RWPE1 (cell line): ENCODE results near the gene SOD3.

Experiments
- CTCF ChIA-PET: fragments of 350-600 bp; sonication (Branson Sonifier 250); formaldehyde crosslinking; extraction: SDS; loops from one replicate; lab custom pipeline; 2021; lab: Yijun Ruan, JAX
- POLR2A ChIA-PET: fragments of 400-600 bp; formaldehyde crosslinking; extraction: SDS; loops from one replicate; lab custom pipeline; 2020; ENCODE audit warnings: antibody characterized with exemption; ENCODE audit not compliant: low non-redundant PET; lab: Yijun Ruan, JAX
- DNase-seq: peaks from one replicate; pipeline ENCODE4 v3.0.0; 2012; ENCODE audit warnings: low spot score
- H3K27ac ChIP-seq: fragments of 450-650 bp; 2 replicates; pipeline ENCODE4 v1.5.1; 2017
- CTCF ChIP-seq: fragments of 450-650 bp; conservative IDR thresholded peaks from 2 replicates; pipeline ENCODE4 v1.5.1; 2017; ENCODE audit warnings: low read depth, mild to moderate bottlenecking

SOD3 gene

DNA sequence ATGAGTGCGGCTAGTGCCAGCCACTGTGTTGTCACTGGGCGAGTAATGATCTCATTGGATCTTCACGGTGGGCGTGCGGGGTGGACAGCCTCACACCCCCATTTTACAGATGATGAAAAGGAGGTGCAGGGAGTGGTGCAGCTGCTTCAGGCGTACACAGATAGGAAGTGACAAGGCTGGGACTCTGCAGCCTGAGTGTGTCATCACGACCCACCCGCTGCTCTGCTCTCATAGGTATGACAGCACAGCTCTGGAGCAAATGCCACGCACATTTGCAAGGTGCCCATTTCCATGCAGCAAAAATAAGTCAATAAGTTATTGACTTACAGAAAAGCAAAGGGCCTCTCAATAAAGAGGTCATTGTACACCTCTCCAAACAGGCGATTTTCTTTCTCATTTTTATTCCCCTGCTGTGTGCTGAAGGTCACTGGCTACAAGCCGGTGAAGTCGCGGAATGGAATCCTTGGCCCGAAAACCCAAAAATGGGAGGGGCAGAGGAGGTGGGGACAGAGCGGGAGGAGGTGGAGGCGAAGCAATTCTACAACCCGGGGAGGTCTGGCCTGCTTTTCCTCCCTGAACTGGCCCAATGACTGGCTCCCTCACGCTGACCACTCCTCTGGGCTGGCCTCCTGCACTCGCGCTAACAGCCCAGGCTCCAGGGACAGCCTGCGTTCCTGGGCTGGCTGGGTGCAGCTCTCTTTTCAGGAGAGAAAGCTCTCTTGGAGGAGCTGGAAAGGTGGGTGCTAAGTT lies at the start of gene SOD3:
TSS of gene SOD3 (plus strand) at position 658 of the 750 bp plus-strand sequence. CDS start 3,949 bp downstream, outside the sequence.
- H3K27ac ChIP-seq, result no peak within 1 kb of the TSS
- no peak for TF ChIP-seq CTCF
- CTCF ChIA-PET, result interaction anchor here (0.6 kb wide), 1 partner anchor 240 kb away, joined by 3 read pairs; no protein-coding TSS in a partner anchor
- no peak for DNase-seq
- POLR2A ChIA-PET, result no interaction called here

GRCh38 chr4:24747234-24747975 lies 48.0 kb upstream of the SOD3 start:
- no peak for TF ChIP-seq CTCF
- POLR2A ChIA-PET, result no interaction called here
- DNase-seq, result no peak
- CTCF ChIA-PET, result interaction anchor here (0.9 kb wide), 1 partner anchor 8 kb away, joined by 4 read pairs; no protein-coding TSS in a partner anchor
- no peak overlapping the region for H3K27ac ChIP-seq

DNA sequence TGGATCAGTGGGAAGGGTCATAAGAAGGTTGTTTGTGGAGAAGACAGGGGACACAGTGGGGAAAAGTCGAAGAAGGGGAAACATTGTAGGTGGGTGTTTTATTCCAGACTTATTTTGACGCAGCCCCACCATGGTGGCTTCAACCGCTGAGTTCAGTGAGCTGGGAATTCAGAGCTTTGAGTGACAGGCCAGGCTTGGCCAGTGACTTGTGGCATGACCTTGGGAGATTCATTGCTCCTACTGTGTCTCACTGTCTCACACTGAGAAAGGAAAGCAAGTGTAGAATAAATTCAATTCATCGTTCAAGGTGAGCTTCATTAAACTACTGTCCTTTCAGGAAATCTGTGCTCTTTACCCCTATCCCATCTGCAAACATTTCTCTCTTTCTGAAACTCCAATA lies 47.4 kb upstream of the SOD3 start:
- H3K27ac ChIP-seq, result no peak overlapping the region
- ChIA-PET CTCF (no interaction called here), POLR2A (no interaction called here)
- no peak for DNase-seq
- TF ChIP-seq CTCF, result no peak

DNA sequence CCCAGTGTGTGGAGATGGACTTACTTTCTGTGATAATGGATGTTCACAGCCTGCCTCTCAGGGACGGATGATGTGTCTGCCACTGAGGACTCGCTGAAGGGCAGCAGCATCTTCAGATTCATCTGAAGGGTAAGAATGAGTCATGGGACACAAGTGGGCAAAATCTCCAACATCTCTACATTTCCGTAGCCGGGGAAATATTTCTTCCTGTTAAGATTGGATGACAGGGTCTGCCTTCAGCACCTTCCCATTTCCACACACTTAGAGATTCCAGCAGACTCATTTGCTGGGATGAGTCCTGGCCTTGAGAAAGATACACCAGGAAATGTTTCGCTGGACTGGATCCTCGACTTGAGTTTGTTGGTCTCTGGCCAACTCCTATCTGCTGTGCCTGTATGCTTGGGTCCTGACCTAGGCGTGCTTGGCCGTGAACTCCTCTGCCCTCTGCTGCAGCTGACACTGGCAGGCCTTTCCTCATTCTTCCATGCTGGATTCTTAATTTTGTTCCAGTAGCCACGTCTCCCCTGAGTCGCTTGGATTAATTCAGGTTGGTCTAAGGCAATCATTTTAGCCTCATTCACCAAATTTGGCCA lies 46.5 kb upstream of the SOD3 start:
- no peak for DNase-seq
- H3K27ac ChIP-seq, result no peak overlapping the region
- CTCF ChIA-PET, result no interaction called here
- POLR2A ChIA-PET, result interaction anchor here (0.6 kb wide), 1 partner anchor 70 kb away, joined by 5 read pairs; no protein-coding TSS in a partner anchor
- TF ChIP-seq CTCF, result no peak

- no peak for DNase-seq
- POLR2A ChIA-PET, result no interaction called here
- CTCF ChIA-PET, result interaction anchor here (0.6 kb wide), 1 partner anchor 24 kb away, joined by 3 read pairs; no protein-coding TSS in a partner anchor
- H3K27ac ChIP-seq, result no peak overlapping the region
- no peak for TF ChIP-seq CTCF
Observed at GRCh38 chr4:24750106-24750505, 45.3 kb upstream of the SOD3 start.

DNA sequence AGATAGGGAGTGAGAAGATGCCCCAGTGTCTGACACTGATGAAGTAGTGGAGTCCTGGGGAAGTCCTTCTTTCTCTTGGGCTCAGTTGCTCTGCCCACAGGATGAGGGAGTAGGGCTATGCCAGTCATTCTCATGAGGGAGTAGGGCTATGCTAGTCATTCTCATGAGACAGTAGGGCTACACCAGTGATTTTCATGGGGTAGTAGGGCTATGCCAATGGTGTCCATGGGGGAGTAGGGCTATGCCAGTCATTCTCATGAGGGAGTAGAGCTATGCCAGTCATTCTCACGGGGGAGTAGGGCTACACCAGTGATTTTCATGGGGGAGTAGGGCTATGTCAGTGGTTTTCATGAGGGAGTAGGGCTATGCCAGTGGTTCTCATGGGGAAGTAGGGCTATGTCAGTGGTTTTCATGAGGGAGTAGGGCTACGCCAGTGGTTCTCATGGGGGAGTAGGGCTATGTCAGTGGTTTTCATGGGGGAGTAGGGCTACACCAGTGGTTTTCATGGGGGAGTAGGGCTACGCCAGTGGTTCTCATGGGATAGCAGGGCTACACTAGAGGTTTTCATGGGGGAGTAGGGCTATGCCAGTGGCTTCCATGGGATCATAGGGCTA lies 43.3 kb upstream of the SOD3 start:
- DNase-seq, result no peak
- H3K27ac ChIP-seq, result no peak overlapping the region
- CTCF ChIA-PET, result no interaction called here
- POLR2A ChIA-PET, result no interaction called here
- TF ChIP-seq CTCF, result no peak
